ENCODE measurements around the gene SNPH.

- TF ChIP-seq CTCF (IDR thresholded peaks at IDR 0.05) (no peak), POLR2A (IDR thresholded peaks at IDR 0.05) (no peak)
These were observed 23.6 kb upstream of the SNPH start for GRCh38 chr20:1242530-1242929.
